ENCODE data around the gene SH3RF1.

DNA sequence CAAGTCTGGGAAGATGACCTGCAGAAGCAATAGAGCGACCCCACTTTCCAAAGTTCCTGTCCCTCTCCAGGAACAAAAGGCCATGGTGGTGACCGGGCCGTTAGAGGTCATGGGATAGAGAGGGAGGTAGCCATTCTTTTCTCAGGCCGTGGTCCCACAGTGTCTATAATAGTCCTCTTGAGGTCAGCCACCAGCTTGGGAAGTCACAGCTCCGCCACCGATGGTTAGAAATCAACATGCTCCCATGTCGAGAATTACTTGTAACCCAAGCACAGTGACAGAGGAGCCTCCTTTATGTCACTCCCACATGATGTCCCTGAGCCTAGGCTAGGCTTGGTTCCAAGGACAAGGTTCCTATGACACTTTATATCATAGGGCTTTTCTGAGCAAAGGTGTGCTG is 212.4 kb downstream of the SH3RF1 start:
- TF ChIP-seq FOXM1 (IDR thresholded peaks at IDR 0.05; ENCODE audit: low read depth, low read length): no peak
- TF ChIP-seq PML (IDR thresholded peaks at IDR 0.05; ENCODE audit: low read length): no peak
- no peak for TF ChIP-seq MXI1 (IDR thresholded peaks at IDR 0.05; ENCODE audit: low read depth, low read length)
- no peak for TF ChIP-seq SIN3A (IDR thresholded peaks at IDR 0.05; ENCODE audit: low read depth, low read length)
- TF ChIP-seq, protein P1, sequence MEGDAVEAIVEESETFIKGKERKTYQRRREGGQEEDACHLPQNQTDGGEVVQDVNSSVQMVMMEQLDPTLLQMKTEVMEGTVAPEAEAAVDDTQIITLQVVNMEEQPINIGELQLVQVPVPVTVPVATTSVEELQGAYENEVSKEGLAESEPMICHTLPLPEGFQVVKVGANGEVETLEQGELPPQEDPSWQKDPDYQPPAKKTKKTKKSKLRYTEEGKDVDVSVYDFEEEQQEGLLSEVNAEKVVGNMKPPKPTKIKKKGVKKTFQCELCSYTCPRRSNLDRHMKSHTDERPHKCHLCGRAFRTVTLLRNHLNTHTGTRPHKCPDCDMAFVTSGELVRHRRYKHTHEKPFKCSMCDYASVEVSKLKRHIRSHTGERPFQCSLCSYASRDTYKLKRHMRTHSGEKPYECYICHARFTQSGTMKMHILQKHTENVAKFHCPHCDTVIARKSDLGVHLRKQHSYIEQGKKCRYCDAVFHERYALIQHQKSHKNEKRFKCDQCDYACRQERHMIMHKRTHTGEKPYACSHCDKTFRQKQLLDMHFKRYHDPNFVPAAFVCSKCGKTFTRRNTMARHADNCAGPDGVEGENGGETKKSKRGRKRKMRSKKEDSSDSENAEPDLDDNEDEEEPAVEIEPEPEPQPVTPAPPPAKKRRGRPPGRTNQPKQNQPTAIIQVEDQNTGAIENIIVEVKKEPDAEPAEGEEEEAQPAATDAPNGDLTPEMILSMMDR (IDR thresholded peaks at IDR 0.05 in 2 of 3, conservative IDR thresholded peaks at IDR 0.05 in 1 of 3; ENCODE audit: control insufficient read depth in 2 of 3, extremely low read depth in 1 of 3, insufficient read depth in 1 of 3, low read depth in 3 of 3, low read length in 3 of 3): no peak
- no peak for TF ChIP-seq KDM1A (IDR thresholded peaks at IDR 0.05; ENCODE audit: borderline replicate concordance)
- no peak for TF ChIP-seq MYC (IDR thresholded peaks at IDR 0.05; ENCODE audit: insufficient read depth, insufficient read length, insufficient replicate concordance, low read length, severe bottlenecking)
- TF ChIP-seq, protein P2, sequence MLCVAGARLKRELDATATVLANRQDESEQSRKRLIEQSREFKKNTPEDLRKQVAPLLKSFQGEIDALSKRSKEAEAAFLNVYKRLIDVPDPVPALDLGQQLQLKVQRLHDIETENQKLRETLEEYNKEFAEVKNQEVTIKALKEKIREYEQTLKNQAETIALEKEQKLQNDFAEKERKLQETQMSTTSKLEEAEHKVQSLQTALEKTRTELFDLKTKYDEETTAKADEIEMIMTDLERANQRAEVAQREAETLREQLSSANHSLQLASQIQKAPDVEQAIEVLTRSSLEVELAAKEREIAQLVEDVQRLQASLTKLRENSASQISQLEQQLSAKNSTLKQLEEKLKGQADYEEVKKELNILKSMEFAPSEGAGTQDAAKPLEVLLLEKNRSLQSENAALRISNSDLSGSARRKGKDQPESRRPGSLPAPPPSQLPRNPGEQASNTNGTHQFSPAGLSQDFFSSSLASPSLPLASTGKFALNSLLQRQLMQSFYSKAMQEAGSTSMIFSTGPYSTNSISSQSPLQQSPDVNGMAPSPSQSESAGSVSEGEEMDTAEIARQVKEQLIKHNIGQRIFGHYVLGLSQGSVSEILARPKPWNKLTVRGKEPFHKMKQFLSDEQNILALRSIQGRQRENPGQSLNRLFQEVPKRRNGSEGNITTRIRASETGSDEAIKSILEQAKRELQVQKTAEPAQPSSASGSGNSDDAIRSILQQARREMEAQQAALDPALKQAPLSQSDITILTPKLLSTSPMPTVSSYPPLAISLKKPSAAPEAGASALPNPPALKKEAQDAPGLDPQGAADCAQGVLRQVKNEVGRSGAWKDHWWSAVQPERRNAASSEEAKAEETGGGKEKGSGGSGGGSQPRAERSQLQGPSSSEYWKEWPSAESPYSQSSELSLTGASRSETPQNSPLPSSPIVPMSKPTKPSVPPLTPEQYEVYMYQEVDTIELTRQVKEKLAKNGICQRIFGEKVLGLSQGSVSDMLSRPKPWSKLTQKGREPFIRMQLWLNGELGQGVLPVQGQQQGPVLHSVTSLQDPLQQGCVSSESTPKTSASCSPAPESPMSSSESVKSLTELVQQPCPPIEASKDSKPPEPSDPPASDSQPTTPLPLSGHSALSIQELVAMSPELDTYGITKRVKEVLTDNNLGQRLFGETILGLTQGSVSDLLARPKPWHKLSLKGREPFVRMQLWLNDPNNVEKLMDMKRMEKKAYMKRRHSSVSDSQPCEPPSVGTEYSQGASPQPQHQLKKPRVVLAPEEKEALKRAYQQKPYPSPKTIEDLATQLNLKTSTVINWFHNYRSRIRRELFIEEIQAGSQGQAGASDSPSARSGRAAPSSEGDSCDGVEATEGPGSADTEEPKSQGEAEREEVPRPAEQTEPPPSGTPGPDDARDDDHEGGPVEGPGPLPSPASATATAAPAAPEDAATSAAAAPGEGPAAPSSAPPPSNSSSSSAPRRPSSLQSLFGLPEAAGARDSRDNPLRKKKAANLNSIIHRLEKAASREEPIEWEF (IDR thresholded peaks at IDR 0.05; ENCODE audit: insufficient replicate concordance, low read depth, low read length): no peak
- no peak for TF ChIP-seq HCFC1 (IDR thresholded peaks at IDR 0.05; ENCODE audit: low read length)
- no peak for TF ChIP-seq NR2F1 (conservative IDR thresholded peaks at IDR 0.05)
- no peak for TF ChIP-seq EED (IDR thresholded peaks at IDR 0.05; ENCODE audit: low read depth)

Measured in GM12878 (cell line).